Hepatocyte (in vitro differentiated cells): Measurements from ENCODE around the gene FUCA2. TPM values are rescaled to one million over a fixed set of nuclear protein-coding genes. Genes with fewer than 3 reads are reported as not detected.
"Not testable (repeated sequence)": the region's sequence is repeated elsewhere in the genome, so short reads cannot be mapped to it uniquely, and the experiment has no call there.

Experiments
- DNase-seq: peaks from one replicate; pipeline ENCODE4 v3.0.0-alpha.2; 2016; ENCODE audit warnings: low spot score
- H2AFZ ChIP-seq: fragments of 200-600 bp; sonication (generic); 2 replicates; pipeline ENCODE4 v1.6.0; 2016; ENCODE audit warnings: antibody characterized with exemption, mild to moderate bottlenecking
- H3K27ac ChIP-seq: fragments of 200-600 bp; sonication (generic); 2 replicates; pipeline ENCODE4 v1.5.1; 2016; ENCODE audit warnings: mild to moderate bottlenecking
- H3K27me3 ChIP-seq: fragments of 200-600 bp; sonication (generic); 2 replicates; pipeline ENCODE4 v1.6.1; 2016
- H3K36me3 ChIP-seq: fragments of 200-600 bp; sonication (generic); replicated peaks from 2 replicates; pipeline ENCODE4 v1.5.1; 2016; ENCODE audit warnings: low read depth; ENCODE audit not compliant: insufficient read depth
- H3K4me1 ChIP-seq: fragments of 200-600 bp; sonication (generic); 2 replicates; pipeline ENCODE4 v1.5.1; 2016; ENCODE audit warnings: mild to moderate bottlenecking, moderate library complexity; ENCODE audit not compliant: insufficient read depth
- H3K4me2 ChIP-seq: fragments of 200-600 bp; sonication (generic); 2 replicates; pipeline ENCODE4 v1.6.0; 2016
- H3K4me3 ChIP-seq: fragments of 200-600 bp; sonication (generic); 2 replicates; pipeline ENCODE4 v1.5.1; 2016; ENCODE audit warnings: mild to moderate bottlenecking
- H3K79me2 ChIP-seq: fragments of 200-600 bp; sonication (generic); 2 replicates; pipeline ENCODE4 v1.6.0; 2017; ENCODE audit warnings: mild to moderate bottlenecking
- H3K9me2 ChIP-seq: fragments of 200-600 bp; sonication (generic); replicated peaks from 2 replicates; pipeline ENCODE4 v1.6.0; 2017; ENCODE audit warnings: mild to moderate bottlenecking; ENCODE audit not compliant: insufficient read depth
- H3K9me3 ChIP-seq: fragments of 200-600 bp; sonication (generic); 2 replicates; pipeline ENCODE4 v1.5.1; 2016; ENCODE audit warnings: low read depth, mild to moderate bottlenecking
- H4K20me1 ChIP-seq: fragments of 200-600 bp; sonication (generic); 2 replicates; pipeline ENCODE4 v1.6.0; 2016; ENCODE audit warnings: mild to moderate bottlenecking; ENCODE audit not compliant: insufficient read depth, poor library complexity, severe bottlenecking
- EZH2 ChIP-seq: fragments of 200-600 bp; sonication (generic); IDR thresholded peaks from 2 replicates; pipeline ENCODE4 v1.6.1; 2016; ENCODE audit warnings: antibody characterized with exemption, mild to moderate bottlenecking, borderline replicate concordance
- EZH2phosphoT487 ChIP-seq: fragments of 200-600 bp; sonication (generic); IDR thresholded peaks from one replicate; pipeline ENCODE4 v1.6.1; 2018; ENCODE audit warnings: antibody characterized with exemption, mild to moderate bottlenecking, low read depth, moderate library complexity; ENCODE audit not compliant: unreplicated experiment, severe bottlenecking
- WGBS: methylation state at CpG from one replicate; pipeline ENCODE4 v1.1.6; 2016; ENCODE audit warnings: low lambda C conversion rate; ENCODE audit errors: missing lambda C conversion rate; 5-methylcytosine and 5-hydroxymethylcytosine counted together
- polyA plus RNA-seq: library from polyadenylated mRNA; unstranded; fragments of >200 nt; fragmentation: Nextera tagmentation; extraction: Ambion mirVana; gene quantifications from 2 replicates; pipeline ENCODE4 v1.2.1, GENCODE V29; 2016
- total RNA-seq: library from RNA; depleted of rRNA; stranded (reverse); fragments of >200 nt; gene quantifications from 2 replicates; pipeline ENCODE4 v1.2.3, GENCODE V29; 2014
- TF ChIP-seq, protein P1 (sequence below): fragments of 200-600 bp; sonication (generic); IDR thresholded peaks from 2 replicates; pipeline ENCODE4 v1.5.1; 2016; ENCODE audit warnings: antibody characterized with exemption, mild to moderate bottlenecking; ENCODE audit not compliant: poor library complexity

Gene FUCA2
- total and polyA plus RNA-seq, 2 experiments from 2014 or later = 117 to 142 TPM

DNA sequence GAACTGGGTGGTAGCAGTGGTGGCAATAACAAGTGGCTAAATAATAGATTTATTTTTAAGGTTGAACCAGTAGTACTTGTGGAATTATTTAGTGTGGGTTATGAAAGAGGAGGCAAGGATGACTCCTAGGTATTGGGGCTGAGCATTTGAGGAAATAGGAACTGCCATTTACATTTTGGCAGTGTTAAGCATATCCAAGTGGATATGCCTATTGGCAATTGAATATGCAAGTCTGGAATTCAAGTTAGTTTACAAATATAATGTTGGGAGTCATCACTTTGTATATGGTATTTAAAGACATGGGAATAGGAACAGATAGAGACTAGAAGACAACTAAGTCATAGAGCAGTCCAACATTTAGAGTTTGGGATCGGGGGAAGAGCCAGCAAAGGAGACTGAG is 35.0 kb downstream of the FUCA2 start:
- WGBS = 83% methylated on average over 1 of the region's 1 CpG
- DNase-seq = no peak
- Histone ChIP-seq H3K79me2 (no peaks in the 10 kb centered on the region), H4K20me1 (no peaks in the 10 kb centered on the region), H2AFZ (no peak overlapping the region), H3K36me3 (no peaks in the 10 kb centered on the region), H3K27ac (no peak overlapping the region), H3K4me1 (no peaks in the 10 kb centered on the region), H3K27me3 (no peaks in the 10 kb centered on the region), H3K4me3 (no peak overlapping the region), H3K4me2 (no peak overlapping the region), H3K9me3 (no peaks in the 10 kb centered on the region), H3K9me2 (no peaks in the 10 kb centered on the region)
- TF ChIP-seq EZH2phosphoT487 (no peak), EZH2 (no peak)
- TF ChIP-seq, protein P1, sequence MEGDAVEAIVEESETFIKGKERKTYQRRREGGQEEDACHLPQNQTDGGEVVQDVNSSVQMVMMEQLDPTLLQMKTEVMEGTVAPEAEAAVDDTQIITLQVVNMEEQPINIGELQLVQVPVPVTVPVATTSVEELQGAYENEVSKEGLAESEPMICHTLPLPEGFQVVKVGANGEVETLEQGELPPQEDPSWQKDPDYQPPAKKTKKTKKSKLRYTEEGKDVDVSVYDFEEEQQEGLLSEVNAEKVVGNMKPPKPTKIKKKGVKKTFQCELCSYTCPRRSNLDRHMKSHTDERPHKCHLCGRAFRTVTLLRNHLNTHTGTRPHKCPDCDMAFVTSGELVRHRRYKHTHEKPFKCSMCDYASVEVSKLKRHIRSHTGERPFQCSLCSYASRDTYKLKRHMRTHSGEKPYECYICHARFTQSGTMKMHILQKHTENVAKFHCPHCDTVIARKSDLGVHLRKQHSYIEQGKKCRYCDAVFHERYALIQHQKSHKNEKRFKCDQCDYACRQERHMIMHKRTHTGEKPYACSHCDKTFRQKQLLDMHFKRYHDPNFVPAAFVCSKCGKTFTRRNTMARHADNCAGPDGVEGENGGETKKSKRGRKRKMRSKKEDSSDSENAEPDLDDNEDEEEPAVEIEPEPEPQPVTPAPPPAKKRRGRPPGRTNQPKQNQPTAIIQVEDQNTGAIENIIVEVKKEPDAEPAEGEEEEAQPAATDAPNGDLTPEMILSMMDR = no peak

DNA sequence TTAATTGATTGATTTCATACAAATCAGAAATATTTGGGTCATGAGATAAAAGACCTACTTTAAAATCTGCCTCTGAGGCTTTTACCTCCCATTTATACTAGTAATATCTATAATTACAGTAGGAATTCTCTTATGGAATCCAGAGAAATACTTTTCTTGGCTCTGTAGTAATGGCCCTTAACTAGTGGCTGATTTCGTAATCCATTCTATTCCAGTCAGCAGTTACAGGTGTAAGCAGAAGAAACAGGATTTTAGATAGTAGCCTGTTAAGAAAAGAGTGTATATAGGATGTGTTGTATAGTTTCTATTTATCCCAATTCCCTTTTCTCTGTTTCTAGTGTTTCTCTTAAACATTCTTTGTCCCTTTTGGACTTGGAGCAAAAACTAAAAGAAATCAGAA is 39.7 kb downstream of the FUCA2 start:
- no peak overlapping the region for H3K4me3 ChIP-seq
- no peaks in the 10 kb centered on the region for H3K27me3 ChIP-seq
- no peak overlapping the region for H2AFZ ChIP-seq
- no peaks in the 10 kb centered on the region for H3K36me3 ChIP-seq
- WGBS = 95% methylated on average over 1 of the region's 1 CpG
- H3K4me1 ChIP-seq = no peaks in the 10 kb centered on the region
- H3K79me2 ChIP-seq = no peaks in the 10 kb centered on the region
- H3K9me2 ChIP-seq = no peaks in the 10 kb centered on the region
- DNase-seq = no peak
- no peaks in the 10 kb centered on the region for H3K9me3 ChIP-seq
- TF ChIP-seq, protein P1 = no peak
- TF ChIP-seq EZH2phosphoT487 (no peak), EZH2 (no peak)
- no peak overlapping the region for H3K4me2 ChIP-seq
- H4K20me1 ChIP-seq = no peaks in the 10 kb centered on the region
- no peak overlapping the region for H3K27ac ChIP-seq

DNA sequence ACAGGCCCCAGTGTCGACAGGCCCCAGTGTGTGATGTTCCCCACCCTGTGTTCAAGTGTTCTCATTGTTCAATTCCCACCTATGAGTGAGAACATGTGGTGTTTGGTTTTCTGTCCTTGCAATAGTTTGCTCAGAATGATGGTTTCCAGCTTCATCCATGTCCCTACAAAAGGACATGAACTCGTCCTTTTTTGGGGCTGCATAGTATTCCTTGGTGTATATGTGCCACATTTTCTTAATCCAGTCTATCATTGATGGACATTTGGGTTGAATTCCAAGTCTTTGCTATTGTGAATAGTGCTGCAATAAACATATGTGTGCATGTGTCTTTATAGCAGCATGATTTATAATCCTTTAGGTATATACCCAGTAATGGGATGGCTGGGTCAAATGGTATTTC is 42.7 kb downstream of the FUCA2 start:
- H3K9me3 ChIP-seq, H3K4me3 ChIP-seq, H3K79me2 ChIP-seq, H2AFZ ChIP-seq, H3K9me2 ChIP-seq, H4K20me1 ChIP-seq, H3K4me1 ChIP-seq, DNase-seq, H3K36me3 ChIP-seq, H3K27me3 ChIP-seq, H3K4me2 ChIP-seq, H3K27ac ChIP-seq: not testable (repeated sequence)
- 95% methylated on average over 2 of the region's 2 CpGs for WGBS

DNA sequence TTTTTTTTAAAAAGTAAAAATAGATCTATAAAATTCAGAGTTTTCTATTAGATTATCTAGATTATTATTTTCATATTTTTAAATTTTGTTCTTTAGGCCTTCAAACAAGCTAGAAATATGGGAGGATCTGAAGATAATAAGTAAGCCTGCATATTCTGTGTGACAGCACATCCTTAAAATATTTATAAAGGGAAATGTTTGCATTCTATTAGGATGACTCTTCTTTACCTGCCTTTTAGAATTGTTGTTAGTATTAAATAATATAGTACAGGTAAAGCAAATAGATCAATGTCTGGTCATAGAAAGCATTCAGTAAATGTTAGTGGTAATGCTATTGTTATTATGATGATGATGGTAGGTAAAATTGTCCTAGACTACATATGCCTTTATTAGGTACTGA is 43.5 kb downstream of the FUCA2 start:
- no peak overlapping the region for H2AFZ ChIP-seq
- H4K20me1 ChIP-seq = no peaks in the 10 kb centered on the region
- no peak overlapping the region for H3K27ac ChIP-seq
- no peaks in the 10 kb centered on the region for H3K36me3 ChIP-seq
- no peaks in the 10 kb centered on the region for H3K4me1 ChIP-seq
- no peak for DNase-seq
- H3K79me2 ChIP-seq = no peaks in the 10 kb centered on the region
- H3K27me3 ChIP-seq = no peaks in the 10 kb centered on the region
- no peaks in the 10 kb centered on the region for H3K9me2 ChIP-seq
- no peaks in the 10 kb centered on the region for H3K9me3 ChIP-seq
- no peak overlapping the region for H3K4me3 ChIP-seq
- H3K4me2 ChIP-seq = no peak overlapping the region
- TF ChIP-seq EZH2phosphoT487 = no peak
- TF ChIP-seq, protein P1 = no peak
- no peak for TF ChIP-seq EZH2
